ENCODE results near the gene CLASRP.
"Not testable (repeated sequence)": the region's sequence is repeated elsewhere in the genome, so short reads cannot be mapped to it uniquely, and the experiment has no call there.

Gene CLASRP

DNA sequence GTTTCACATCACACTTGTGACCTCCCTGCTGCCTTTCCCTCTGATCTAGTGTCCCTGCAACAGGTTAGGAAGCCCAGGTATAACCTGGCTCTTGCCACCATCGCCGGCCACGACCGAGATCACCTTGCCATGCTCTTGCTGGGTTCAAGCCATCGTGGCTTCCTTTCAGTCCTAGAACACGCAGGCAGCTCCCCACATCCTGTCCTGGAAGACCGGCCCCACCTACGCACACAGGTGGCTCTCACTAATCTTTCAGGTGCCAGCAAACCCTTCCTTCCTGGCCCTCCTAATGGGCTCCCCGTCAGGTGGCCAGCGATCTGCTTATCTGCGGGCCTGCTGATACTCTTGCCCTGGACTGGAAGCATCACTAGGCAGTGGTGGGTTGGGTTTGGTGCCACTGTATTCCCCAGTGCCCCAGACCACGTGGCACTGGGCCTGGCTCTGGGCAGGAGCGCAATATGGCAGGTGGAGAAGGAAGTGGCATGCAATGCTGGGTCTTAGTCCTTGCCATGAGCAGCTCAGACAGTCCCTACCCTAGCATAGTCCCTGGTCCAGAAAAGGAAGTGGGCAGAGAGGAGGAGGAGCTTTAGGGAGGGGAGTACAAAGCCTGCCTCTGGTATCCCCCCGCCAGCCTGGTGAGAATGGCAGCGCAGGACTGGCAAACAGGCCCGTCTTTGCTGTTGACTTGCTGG is 66.0 kb downstream of the CLASRP start:
- FAIRE-seq = no peak

DNA sequence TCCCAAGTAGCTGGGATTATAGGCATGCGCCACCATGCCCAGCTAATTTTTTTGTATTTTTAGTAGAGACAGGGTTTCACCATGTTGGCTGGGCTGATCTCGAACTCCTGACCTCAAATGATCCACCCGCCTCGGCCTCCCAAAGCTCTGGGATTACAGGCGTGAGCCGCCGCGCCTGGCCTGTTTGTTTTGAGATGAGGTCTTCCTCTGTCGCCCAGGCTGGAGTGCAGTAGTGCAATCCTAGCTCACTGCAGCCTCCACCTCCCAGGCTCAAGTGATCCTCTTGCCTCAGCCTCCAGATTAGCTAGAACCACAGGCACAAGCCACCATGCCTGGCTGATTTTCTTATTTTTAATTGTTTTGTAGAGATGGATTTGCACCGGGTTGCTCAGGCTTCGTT is 67.5 kb downstream of the CLASRP start:
- not testable (repeated sequence) for FAIRE-seq

- FAIRE-seq = no peak
Observed at GRCh38 chr19:45107621-45108150, 68.8 kb downstream of the CLASRP start.

GRCh38 chr19:45110851-45111266 is 72.0 kb downstream of the CLASRP start:
- FAIRE-seq = no peak

DNA sequence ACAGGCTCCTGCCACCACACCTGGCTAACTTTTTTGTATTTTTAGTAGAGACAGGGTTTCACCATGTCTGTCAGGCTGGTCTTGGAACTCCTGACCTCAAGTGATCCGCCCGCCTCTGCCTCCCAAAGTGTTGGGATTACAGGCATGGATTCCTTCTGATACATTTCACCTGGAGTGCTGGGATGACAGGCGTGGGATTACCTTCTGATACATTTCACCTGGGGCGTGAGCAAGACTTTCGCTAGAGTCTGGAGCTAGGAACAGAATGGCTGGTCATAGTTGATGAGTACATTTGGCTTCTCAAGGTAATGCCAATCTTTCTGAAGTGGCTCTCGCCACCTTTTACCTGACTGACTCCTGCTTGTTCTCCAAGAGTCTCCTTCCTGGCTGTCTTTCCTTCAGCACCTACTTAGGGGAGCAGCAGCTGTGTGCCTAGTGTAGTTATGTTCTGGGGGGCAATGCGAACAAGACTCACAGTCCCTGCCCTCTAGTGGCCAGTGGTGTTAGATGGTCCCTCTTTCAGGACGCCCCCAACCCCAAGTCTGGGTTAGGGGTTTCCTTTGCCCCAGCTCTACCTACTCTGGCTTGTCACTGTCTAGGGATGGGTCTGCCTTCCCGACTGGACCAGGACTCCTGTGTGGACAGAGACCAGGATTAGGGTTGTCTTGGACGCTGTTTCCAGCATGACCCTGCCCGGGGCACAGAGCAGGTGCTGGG is 73.4 kb downstream of the CLASRP start:
- no peak for FAIRE-seq

DNA sequence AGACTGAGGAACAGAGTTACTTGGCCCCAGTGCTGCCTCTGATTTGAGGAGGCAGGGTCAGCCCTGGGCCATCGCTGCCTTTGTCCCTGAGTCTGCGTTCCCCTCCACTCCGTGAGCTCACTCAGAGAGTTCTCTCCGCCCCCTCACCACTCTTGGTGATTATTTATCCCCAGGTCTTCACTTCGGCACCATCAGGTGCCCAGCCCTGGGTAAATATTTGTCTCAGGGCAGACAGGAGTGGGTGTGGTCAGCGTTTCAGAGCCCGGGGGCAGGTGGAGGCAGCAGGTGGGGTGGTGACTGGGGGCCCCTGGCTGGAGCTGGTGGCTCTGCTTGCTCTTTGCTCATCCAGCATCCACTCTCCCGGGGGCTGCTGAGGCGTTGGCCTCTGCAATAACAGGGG is 74.8 kb downstream of the CLASRP start:
- no peak for FAIRE-seq

DNA sequence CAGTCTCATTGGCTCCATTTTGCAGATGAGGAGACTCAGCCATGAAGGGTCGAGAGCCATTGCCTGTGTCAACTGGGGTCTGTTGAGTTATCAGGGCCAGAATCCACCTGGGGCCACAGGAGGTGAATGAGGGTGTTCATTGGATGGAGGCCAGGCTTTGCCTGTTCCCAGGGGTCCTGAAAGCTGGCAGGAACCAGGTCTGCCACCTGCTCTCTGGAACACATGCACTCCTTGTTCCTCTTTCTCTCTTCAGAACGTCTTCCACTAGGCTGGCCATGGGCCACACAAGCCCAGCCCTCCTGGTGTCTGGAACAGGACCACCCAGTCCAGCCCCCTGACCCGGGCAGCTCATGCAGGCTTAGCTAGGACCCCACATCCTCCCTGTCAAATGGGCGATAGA is 75.3 kb downstream of the CLASRP start:
- FAIRE-seq = no peak

- no peak for FAIRE-seq
Observed at GRCh38 chr19:45115809-45116615, 77.2 kb downstream of the CLASRP start.

DNA sequence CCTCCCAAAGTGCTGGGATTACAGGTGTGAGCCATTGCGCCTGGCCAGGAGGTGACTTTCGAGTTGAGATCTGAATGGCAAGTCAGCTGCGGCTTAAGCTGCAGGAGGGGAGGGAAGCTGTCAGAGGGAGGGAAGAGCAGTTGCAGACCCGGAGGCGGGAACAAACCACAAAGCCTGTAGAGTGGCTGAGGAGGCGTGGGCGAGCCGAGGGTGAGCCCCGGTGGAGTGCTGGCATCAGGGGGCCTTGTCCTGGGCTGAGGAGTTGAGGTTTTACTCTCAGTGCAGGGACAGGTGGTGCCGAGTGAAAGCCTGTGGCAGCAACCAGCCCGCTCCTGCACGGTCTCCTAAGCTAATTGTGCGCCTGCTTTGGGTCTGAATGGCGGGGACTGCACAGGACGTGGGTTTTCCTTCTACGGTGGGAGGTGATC is 78.3 kb downstream of the CLASRP start:
- no peak for FAIRE-seq

- FAIRE-seq = no peak
Observed at GRCh38 chr19:45117671-45118070, 78.8 kb downstream of the CLASRP start.

DNA sequence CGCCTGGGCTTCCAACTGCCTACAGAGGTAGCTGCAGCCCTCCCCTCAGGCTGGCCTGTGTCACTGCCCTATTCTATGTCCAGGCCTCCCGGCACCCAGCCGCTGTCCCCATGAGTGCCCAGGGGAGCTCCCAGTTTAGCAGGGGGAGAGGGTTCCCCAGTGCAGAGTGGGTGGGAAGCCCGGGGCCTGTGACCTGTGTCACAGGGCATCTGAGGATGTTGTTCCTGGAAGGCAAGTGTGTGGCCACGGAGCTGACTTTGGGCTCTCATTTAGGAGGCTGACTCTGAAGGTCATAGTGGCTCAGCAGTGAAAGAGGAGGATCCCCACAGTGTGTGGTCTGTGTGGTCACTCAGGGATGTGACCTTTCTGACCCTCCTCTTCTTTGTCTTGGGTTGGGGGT is 79.3 kb downstream of the CLASRP start:
- no peak for FAIRE-seq

GRCh38 chr19:45118591-45119355 is 79.9 kb downstream of the CLASRP start:
- FAIRE-seq = not testable (repeated sequence)

GRCh38 chr19:45119582-45119981 is 80.7 kb downstream of the CLASRP start:
- no peak for FAIRE-seq
